Myocyte (in vitro differentiated cells): ENCODE measurements around the gene POSTN. TPM values are rescaled to one million over a fixed set of nuclear protein-coding genes. Genes with fewer than 3 reads are reported as not detected.

Source experiments
- DNase-seq: peaks from one replicate; pipeline ENCODE4 v3.0.0-alpha.2; 2012; ENCODE audit warnings: low read depth
- polyA plus RNA-seq: library from polyadenylated mRNA; unstranded; fragments of >200 nt; gene quantifications from one replicate; pipeline ENCODE4 v1.2.1, GENCODE V29; 2012; ENCODE audit warnings: missing spikeins
- total RNA-seq: library from RNA; depleted of rRNA; stranded (reverse); fragments of >200 nt; gene quantifications from 2 replicates; pipeline ENCODE4 v1.2.3, GENCODE V29; 2014

POSTN gene, protein sequence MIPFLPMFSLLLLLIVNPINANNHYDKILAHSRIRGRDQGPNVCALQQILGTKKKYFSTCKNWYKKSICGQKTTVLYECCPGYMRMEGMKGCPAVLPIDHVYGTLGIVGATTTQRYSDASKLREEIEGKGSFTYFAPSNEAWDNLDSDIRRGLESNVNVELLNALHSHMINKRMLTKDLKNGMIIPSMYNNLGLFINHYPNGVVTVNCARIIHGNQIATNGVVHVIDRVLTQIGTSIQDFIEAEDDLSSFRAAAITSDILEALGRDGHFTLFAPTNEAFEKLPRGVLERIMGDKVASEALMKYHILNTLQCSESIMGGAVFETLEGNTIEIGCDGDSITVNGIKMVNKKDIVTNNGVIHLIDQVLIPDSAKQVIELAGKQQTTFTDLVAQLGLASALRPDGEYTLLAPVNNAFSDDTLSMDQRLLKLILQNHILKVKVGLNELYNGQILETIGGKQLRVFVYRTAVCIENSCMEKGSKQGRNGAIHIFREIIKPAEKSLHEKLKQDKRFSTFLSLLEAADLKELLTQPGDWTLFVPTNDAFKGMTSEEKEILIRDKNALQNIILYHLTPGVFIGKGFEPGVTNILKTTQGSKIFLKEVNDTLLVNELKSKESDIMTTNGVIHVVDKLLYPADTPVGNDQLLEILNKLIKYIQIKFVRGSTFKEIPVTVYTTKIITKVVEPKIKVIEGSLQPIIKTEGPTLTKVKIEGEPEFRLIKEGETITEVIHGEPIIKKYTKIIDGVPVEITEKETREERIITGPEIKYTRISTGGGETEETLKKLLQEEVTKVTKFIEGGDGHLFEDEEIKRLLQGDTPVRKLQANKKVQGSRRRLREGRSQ
- 133 and 144 TPM in 2 replicates for total RNA-seq
- polyA plus RNA-seq = 116 TPM

DNA sequence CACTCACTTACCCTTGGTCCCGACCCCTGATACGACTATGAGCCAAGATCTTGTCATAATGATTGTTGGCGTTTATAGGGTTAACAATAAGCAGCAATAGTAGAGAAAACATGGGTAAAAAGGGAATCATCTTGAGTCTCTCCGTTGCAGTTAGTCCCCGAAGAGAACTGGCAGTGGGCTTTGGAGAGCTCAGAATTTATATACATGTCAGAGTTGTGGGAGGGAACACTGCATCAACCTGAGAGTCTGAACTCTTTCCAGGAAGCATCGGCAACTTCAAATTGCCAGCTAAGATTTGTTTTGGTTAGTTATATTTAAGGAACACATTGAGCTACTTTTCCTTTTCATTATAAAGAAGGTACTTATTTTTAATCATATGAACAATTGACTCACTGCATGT lies at the start of gene POSTN:
TSS of gene POSTN (minus strand) at position 172 of the 400 bp plus-strand sequence. CDS start at position 130, 42 bp downstream.
- DNase-seq = no peak

DNA sequence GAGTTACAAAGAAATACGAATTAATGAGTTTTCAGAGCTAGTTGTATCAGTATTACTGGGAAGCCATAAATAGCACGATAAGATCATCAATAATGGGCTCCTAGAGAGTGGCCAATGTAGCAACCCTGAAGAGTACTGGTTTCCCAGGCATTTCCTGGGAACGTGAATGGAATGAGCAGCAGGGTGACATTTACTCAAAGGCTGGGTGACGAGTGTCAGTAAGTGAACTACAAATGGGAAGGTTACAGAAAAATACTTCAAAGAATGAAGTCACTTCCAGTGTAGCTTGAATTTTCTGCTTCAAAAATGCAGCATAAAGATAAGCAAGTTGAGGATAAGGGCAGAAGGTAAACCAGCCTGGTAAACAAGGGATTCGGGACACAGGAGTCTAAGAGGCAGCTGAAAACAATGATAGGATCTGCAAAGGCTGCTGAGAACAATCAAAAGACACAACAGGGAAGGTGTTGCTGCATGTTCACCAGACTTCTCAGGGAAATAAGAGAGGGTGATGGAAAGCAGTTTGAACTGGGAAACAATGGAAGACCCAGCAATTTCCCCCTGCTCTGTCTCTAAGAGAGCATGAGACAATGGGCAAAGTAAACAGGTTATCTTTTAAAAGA lies 48.6 kb upstream of the POSTN start:
- no peak for DNase-seq

DNA sequence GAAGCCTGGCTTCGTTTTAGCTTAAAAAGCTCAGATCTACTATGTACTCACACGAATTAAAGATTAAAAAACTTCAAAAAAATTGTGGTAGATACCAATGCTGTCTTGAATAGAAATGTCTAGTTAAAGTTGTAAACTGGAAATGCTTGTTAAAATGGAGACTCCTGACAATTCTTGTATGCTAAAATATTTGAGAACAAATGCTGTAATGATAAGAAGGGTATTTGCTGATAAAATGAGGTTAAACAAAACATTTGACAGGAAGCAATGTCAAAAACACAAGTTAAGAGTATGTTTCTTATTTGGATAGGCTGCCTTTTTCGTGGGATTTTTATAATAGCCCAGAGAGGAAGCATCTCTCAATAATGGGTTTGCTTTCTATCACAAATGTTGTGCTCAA lies 48.0 kb upstream of the POSTN start:
- DNase-seq = no peak

DNA sequence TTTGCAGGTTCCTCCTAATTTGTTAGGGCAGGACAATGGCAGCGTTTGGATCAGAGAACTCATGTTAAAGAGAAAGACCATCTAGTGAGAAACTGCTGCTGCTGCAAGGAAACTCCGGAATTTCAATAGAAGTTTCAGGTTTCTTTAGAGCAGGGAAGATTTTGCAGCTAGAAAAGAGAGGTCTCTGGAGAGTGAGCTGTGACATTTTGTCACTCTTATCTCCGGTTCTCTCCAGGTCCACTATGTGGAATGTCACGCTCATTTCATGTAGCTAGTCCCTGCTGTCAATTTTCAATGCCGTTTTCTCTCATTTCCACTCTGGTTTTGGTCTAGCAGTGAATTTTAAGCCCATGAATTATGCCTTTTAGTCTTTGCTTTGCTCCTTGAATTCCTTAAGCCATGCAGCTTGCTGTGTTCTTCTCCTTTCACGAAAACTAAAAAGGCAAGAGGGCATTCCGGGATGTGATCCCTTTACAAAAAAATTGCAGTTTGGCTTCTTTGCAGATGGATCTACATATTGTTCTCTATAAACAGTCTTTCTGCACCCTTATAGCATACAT lies 46.7 kb upstream of the POSTN start:
- DNase-seq = no peak

DNA sequence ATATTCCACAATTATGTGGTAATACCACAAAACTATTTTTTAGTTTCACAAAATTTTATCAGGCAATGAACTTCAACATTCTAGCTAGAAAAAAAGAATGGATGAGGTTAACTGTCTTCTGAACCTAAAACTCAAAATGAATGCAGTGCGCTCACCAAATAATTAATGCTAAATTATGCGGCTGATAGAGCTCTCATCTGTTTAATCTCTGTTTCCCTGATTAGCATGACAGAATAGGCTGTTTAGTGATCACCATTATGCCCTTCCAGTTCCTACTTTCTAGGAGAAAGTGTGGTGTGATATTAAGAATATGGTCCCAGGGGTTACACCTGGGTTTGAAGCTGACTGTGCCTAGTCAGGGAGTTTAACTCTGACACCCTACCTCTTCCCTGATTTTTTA lies 42.8 kb upstream of the POSTN start:
- no peak for DNase-seq

DNA sequence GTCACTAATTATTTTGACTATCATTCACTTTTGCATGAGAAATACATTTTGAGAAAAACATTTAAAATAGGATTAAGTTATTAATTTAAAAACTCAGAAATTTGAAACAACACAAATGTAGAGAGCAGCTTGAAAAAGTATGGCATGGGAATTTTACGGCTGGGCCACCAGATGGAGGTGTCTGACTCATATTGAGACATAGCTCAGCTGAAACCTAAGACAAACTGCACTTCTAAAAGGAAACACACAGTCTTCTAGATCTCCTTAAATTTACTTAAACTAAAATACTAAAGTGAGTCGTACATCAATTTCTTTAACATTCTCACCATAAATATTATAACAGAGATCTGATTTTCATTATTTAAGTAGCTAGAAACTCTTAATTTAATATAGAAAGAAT lies 41.9 kb upstream of the POSTN start:
- DNase-seq = peak; percentile 63

DNA sequence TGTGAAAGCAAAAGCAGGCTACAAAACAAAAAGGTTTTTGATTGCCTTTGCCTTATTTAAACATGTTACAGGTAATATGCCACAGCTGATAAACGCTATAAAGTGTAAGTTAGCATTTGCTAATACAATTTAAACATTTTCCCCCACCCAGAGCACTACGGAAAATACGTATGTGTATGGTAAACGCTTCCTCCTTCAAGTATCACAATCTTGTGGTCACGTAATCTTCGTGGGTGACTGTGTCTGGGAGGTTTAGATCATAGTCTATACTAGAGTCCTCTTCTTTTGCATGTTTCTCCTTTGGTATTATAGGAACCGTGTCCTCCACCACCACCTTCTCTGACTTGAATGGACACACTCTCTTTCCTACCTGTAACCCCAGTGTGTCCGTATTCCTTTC lies 38.1 kb upstream of the POSTN start:
- DNase-seq = no peak

DNA sequence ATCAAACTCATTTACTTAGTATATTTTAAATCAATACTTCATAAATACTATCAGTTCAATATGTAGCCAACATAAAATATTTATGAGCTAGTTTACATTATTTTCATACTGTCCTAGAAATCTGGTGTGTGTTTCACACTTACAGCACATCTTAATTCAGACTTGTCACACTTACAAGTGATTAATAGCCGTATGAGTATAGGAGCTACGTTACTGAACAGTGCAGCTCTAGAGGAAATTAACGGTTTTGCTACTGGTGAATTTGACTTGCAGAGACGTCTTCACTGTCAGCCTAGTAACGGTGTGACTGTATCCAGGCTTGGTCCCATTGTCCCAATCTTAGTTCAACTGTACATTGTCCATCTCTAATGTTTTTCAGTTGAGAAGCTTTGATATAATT lies 33.7 kb upstream of the POSTN start:
- no peak for DNase-seq

DNA sequence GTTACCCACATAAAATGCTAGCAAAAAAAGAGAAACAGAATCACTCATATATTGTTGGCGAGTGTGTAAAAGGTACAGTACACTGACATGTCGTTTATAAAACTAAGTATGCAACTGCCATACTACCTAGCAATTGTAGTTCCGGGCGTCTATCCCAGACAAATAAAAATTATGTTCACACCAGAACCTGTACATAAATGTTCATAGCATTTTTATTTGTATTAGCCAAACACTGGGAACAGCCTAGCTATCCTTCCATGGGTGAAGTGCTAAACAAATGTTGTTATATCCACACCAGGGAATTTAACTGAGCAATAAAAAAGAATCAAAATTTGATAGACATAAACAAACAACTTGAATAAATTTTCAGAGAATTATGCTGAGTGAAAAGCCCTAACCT lies 28.9 kb upstream of the POSTN start:
- no peak for DNase-seq

DNA sequence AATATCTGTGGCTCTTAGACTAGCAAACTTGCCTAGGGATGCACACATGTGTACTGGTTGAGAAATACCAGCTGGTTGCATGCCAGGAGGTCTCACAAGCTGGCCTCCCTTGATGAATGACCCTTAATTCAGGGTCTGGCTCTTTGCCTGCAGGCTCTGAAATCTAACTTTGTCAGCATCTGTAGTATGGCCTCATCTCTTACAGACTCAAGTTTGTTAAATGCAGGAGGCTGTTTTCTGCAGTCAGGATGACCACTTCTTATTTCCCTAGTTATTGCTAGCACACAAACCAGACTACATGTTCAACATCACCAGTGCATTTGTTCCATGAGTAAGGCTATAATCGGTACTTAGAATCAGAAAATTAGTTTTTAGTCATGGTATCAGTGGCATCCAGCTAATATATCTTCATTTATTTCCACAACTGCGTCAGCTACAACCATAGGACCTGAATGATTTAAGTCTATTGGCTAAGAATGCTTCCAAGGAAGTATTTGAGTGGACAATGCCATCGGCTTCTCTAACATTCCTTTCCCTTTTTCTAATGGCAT lies 23.3 kb upstream of the POSTN start:
- DNase-seq = peak; percentile 36

DNA sequence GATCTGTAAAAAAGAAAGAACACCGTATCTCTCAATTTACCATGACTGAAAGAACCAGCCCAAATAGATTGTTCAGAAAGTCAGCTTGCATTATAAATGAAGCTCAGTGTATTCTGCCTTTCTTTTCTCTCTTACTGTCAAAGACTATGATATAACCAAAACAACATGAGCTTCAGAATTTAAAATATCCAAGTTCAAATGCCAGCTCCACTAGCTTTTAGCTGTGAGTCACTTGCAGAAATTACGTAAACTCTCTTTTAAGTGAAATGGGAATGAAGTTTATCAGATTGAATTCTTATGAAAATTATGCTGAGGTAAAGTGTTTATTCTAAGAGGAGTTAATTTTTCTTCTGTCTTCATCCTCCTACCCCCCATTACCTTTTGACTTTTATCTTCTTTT lies 20.0 kb upstream of the POSTN start:
- DNase-seq = peak; percentile 31

DNA sequence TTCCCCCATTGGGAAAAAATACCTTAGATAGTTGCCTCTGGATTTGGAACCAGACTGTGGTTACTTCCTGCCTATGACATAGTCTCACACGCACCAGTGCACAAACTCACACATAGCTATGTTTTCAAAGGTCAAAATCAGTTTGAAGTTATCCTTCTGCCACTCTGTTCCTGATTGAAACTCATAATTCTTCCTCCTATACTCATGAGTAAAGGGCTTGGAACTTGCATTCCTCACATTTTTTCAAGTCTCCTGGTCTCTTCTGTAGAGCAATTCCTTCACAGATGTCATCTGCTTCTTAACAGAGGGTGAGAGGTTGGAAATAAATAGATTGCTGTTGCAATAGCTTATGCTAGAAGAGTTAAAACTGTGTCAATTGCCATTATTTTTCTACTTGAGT lies 18.6 kb upstream of the POSTN start:
- DNase-seq = peak; percentile 49

DNA sequence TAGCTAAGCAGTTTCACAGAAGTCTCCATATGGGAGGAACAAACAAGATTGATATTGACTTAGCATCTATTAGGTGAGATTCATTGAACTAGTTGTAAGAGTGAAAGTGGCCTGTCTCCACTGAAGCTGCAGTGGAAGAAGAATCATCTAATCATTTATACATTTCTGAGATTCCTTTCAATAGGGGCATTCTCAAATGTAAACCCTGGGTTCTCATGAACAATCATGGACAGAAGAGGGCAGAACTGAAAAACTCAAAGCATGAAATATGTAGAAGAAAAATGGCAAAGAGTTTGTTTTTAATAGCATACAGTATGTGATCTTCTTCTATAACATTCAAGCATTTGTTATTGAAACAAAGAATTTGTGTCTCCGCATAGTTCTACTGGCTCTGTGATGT lies 17.6 kb upstream of the POSTN start:
- DNase-seq = no peak

DNA sequence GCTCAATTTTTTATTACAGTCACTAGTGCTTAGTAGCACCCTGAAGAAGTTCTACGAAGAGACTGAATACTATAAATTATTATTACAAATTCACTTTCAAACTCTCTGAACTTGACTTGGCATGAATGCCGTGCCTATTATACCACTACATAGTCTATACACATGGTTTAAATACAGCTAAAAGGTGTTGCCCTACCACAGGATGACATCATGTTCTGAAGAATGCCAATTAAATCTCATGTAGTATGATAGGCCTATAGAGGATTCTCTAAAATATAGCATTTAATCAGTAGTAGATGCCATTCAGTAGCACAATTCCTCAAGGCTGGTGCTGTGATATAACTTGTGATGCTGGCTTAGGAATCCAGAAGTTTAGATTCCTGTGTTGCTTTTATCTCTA lies 16.7 kb upstream of the POSTN start:
- DNase-seq = no peak

DNA sequence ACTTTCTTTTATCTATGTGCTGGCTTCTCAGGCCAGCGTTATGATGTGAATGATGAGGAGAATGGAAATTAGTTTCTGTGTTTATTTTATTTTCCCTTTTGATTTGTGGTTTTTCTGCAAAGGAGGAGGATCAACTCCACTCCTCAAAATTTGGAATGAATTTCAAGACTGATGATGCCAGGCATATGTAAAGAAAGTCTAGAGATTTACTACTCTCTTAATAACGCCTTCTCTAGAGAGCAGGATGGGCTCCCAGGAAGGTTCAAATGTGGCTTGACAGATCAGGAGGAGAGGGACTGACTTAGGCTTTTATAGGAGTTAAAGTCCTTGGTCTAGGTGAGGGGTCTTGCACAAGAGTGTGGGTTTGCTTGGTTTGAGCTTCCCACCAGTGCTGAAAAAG lies 15.1 kb upstream of the POSTN start:
- no peak for DNase-seq

DNA sequence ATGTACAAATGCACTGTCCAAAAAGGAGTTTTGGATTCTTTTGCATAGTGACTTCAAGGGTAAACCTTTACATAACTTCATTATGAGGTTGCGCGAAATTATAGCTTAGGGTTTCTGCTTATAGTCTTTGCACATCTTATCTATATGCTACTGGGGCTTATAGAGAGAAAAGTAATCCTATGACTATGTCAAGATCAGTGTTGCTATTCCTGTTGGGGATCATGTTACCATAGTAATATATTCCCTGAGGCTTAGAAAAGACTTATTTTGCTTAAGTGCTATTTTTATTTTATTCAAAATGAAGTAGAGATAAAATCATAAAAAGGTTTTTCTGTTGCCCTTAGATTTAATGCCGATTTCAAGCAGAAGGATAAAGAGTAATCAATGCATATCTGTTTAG lies 14.7 kb upstream of the POSTN start:
- DNase-seq = no peak

DNA sequence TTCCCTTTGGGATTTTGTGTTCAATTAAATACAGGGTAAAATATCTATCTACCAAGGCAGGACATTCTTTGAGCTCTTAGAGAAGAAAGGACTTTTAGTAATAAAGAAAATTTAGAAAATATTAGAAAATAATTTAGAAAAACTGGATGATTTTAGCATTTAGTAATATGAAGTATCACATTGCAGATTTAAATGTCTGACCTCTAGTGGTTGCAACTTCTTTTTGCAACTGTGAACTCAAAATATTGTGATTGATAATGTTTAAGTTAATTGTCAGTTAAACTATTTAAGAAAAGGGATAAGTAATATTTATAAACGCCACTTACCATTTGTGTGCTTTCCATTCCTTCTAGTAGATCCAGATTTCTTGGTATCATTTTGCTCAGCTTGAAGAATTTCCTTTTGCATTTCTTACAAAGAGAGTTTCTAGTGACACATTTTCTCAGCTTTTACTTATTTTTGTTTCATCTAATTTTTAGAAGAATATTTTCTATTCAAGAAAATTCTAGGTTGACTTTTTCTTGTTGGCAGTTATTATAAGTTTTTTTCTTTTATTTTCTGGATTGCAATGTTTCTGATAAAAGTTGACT lies 10.3 kb upstream of the POSTN start:
- DNase-seq = no peak

DNA sequence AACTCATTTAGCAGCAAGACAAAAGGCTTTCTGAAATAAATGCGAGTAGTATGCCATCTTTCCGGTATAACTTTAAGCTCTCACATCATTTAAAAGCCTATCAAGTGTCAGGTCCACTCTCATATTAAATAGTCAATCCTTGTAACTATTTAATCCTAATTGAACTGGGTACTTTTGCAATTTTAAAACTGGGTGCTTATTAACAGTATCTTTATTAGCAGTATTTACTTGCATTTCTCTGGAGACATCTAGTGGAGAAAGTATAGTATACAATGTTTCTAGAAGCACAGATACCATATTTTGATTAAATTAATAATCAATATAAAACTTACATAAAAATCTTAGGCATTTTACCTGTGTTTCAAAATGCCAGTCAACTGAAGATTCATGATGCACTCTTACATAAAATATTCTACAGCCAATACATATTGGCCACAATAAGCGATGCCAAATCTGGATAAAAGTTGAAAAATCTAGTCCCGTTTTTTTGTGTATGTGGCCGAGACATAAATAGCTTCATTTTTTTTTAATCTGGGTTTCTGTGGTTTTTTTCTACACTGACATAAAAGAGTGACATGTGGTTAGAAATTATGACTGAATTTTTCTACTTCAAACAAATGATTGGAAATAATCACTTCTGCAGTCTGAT lies 4.3 kb upstream of the POSTN start:
- peak; percentile 61 for DNase-seq

DNA sequence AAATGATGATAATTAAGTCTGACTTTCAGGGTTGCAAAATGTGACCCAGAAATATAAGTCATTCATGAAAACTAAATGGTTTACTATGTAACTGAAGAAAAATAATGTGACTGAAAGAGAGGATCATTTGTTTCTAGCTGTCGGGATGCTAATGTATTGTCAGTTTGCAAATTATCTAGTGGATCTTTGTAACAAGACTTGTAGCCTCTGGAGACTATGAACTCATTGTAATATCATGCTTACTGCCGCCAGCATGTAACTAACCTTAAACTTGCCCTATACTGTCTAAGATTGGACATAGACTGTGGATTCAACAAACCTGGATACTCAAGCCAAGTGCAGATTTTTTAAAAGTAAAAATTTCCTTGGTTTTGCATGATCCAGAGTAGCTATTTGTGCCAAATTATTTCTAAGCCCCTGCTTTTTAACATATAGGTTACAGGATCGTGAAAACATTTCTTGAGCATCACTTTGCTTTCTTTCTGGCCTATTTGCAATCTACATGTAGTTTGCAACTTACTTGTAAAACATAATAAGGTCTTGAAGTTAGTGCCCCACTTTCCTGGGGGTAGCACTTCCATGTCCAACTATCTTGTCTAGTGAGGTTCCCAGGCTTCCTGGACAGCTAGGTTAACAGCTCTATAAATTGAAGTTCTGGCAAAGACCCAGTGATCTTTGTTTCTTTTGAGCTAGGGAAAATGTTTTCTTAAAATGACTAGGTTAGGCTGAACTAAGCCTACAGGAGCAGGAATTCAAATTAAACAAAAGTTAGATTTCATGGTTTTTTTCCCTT lies 3.3 kb upstream of the POSTN start:
- DNase-seq = no peak

DNA sequence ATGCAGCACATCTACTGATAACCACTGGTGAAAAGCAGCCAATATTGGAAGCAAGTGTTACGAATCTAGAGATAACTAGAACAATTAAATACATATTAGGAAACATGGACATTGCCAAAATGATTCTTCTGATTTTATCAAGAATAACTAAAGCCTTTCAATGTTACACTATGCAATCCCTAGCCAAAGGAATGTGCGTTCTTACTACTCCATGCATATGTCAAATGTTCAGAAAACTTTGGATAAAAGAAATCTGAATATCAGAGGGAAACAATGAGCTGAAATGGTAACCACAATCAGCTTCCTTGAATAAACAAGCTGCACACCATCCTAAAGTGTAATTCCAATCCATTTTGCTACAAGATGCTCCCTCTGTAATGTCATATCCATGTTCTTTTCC lies 951 bp upstream of the POSTN start:
- no peak for DNase-seq
